Ascending aorta (tissue), 2 donors: Measurements from ENCODE around the gene DCST2. TPM values are rescaled to one million over a fixed set of nuclear protein-coding genes. Genes with fewer than 3 reads are reported as not detected.

Source experiments
- DNase-seq, 2 donors: peaks; one replicate each; pipeline ENCODE4 v3.0.0-alpha.2; 2019; ENCODE audit warnings: low spot score in 2 of 2
- H3K27ac ChIP-seq, 2 donors: fragments of 200-600 bp; sonication (generic); one replicate each; pipeline ENCODE4 v1.5.1; 2016 to 2017; ENCODE audit warnings: mild to moderate bottlenecking in 1 of 2
- H3K27me3 ChIP-seq: fragments of 200-600 bp; sonication (generic); one replicate; pipeline ENCODE4 v1.5.1; 2017
- H3K36me3 ChIP-seq, 2 donors: fragments of 200-600 bp; sonication (generic); one replicate each; pipeline ENCODE4 v1.5.1; 2016
- H3K4me1 ChIP-seq, 2 donors: fragments of 200-600 bp; sonication (generic); one replicate each; pipeline ENCODE4 v1.5.1; 2016 to 2017; ENCODE audit warnings: mild to moderate bottlenecking in 1 of 2
- H3K4me3 ChIP-seq, 2 donors: fragments of 200-600 bp; sonication (generic); one replicate each; pipeline ENCODE4 v1.5.1; 2016 to 2017; ENCODE audit warnings: mild to moderate bottlenecking in 1 of 2
- H3K9me3 ChIP-seq, 2 donors: fragments of 200-600 bp; sonication (generic); one replicate each; pipeline ENCODE4 v1.5.1; 2016
- intact Hi-C: fragments of 100-400 bp; cut with DNase I; formaldehyde crosslinking; loops from one replicate; pipeline ENCODE4 v1.15.1; 2023
- total RNA-seq: library from RNA; depleted of rRNA; stranded (reverse); fragments of >200 nt; gene quantifications from one replicate; pipeline ENCODE4 v1.1.0, GENCODE V29; 2016
- TF ChIP-seq, protein P1 (sequence below), 3 experiments: fragments of 200-600 bp in 2 of 3; fragments of 450-650 bp in 1 of 3; sonication (generic) in 2 of 3; IDR thresholded peaks; one replicate each; pipeline ENCODE4 v1.5.1; 2016 to 2019; ENCODE audit warnings: antibody characterized with exemption in 3 of 3, mild to moderate bottlenecking in 1 of 3, moderate library complexity in 1 of 3

The DCST2 gene
- total RNA-seq, 1 donor from 2014 or later, result 0.64 TPM

DNA sequence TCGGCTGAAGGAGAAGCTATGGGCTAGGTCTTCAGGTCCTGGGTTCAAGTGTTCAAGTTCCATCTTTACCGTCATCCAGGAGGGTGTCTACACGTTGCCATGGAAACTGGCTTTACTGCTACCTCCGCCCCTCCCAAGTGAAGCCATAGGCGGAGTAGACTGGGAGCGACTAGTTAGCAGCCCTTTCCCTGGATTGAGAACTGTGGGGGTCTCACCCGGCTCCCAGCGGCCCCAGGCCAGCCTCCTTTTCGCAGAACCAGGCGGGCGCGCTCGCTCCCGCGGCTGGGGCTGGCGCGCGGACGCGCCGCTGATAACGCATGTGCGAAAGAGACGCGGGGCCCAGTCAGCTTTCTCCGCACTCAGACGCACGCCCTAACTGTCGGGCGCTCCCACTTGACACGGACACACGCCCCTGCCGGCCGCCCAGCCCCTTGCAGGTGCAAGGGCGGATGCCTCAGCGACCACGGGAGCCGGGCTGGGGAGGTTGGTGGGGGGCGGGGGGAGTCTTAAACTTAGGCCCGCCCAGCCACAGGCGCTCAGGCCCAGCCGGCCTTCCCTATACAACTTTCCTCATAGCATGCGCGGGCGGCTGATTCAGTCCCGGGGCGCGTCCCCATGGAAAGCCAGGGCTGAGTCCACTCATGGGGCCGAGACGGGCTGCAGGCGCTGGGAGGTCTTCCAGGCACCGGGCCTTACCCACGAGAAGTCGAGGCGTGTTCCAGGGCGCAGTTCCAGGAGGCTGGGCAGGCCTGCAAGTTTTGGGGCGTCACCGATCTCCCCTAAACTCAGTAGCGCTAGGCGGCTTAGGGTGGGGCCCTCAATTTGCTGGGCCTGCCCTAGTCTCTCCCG is 37.4 kb upstream of the DCST2 start:
- H3K27me3 ChIP-seq, result no peaks in the 10 kb centered on the region
- peak overlapping the region; percentile 9 to 33 for H3K27ac ChIP-seq
- intact Hi-C loops, result no loop called here
- H3K4me3 ChIP-seq, result peak overlapping the region; percentile 46 to 65
- no peaks in the 10 kb centered on the region for H3K9me3 ChIP-seq
- no peaks in the 10 kb centered on the region for H3K36me3 ChIP-seq
- DNase-seq, result peak in 1 of 2 donors; percentile 88
- peaks cover 0 to 13% of the 10 kb centered on the region in 2 donors for H3K4me1 ChIP-seq
- TF ChIP-seq, protein P1, sequence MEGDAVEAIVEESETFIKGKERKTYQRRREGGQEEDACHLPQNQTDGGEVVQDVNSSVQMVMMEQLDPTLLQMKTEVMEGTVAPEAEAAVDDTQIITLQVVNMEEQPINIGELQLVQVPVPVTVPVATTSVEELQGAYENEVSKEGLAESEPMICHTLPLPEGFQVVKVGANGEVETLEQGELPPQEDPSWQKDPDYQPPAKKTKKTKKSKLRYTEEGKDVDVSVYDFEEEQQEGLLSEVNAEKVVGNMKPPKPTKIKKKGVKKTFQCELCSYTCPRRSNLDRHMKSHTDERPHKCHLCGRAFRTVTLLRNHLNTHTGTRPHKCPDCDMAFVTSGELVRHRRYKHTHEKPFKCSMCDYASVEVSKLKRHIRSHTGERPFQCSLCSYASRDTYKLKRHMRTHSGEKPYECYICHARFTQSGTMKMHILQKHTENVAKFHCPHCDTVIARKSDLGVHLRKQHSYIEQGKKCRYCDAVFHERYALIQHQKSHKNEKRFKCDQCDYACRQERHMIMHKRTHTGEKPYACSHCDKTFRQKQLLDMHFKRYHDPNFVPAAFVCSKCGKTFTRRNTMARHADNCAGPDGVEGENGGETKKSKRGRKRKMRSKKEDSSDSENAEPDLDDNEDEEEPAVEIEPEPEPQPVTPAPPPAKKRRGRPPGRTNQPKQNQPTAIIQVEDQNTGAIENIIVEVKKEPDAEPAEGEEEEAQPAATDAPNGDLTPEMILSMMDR (IDR thresholded peaks at IDR 0.05), result peak; percentile 21 to 52 (median 38)

- H3K4me1 ChIP-seq, result peaks cover 0 to 13% of the 10 kb centered on the region in 2 donors
- TF ChIP-seq, protein P1 (IDR thresholded peaks at IDR 0.05), result no peak
- H3K27me3 ChIP-seq, result no peaks in the 10 kb centered on the region
- peak overlapping the region; percentile 46 to 65 for H3K4me3 ChIP-seq
- H3K36me3 ChIP-seq, result no peaks in the 10 kb centered on the region
- intact Hi-C loops, result no loop called here
- no peak overlapping the region for H3K27ac ChIP-seq
- no peaks in the 10 kb centered on the region for H3K9me3 ChIP-seq
- no peak for DNase-seq
Observed at GRCh38 chr1:155070158-155070621, 36.6 kb upstream of the DCST2 start.

GRCh38 chr1:155069551-155070157 is 36.1 kb upstream of the DCST2 start:
- no peaks in the 10 kb centered on the region for H3K9me3 ChIP-seq

DNA sequence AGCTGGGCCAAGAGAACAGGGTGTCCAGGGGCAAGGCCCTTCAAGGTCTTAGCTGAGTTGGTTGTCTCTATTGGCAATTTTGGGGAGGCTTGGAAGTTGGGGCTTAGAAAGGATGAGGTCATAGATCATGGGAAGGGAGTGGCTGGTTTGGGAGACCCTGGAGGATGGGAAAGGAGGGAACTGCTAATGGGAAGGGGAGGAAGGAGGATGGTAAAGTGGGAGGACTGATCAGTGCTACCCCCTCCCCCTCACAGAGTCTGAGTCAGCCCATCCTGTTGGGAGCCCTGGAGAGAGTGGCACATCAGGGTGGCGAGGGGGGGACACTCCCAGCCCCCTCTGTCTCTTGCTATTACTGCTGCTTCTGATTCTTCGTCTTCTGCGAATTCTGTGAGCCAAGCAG is 35.0 kb upstream of the DCST2 start:
- intact Hi-C loops, result no loop called here
- TF ChIP-seq, protein P1 (IDR thresholded peaks at IDR 0.05), result no peak
- H3K36me3 ChIP-seq, result no peaks in the 10 kb centered on the region
- H3K27ac ChIP-seq, result no peak overlapping the region
- H3K4me3 ChIP-seq, result no peak overlapping the region
- H3K9me3 ChIP-seq, result no peaks in the 10 kb centered on the region
- peaks cover 0 to 13% of the 10 kb centered on the region in 2 donors for H3K4me1 ChIP-seq
- H3K27me3 ChIP-seq, result no peaks in the 10 kb centered on the region
- no peak for DNase-seq

More at GRCh38 chr1:155069551-155070157, 36.1 kb upstream of the DCST2 start:
- DNase-seq, result no peak
- TF ChIP-seq, protein P1 (IDR thresholded peaks at IDR 0.05), result no peak
- Histone ChIP-seq H3K36me3 (no peaks in the 10 kb centered on the region), H3K4me3 (no peak overlapping the region), H3K4me1 (peaks cover 0 to 13% of the 10 kb centered on the region in 2 donors), H3K27me3 (no peaks in the 10 kb centered on the region), H3K27ac (no peak overlapping the region)
- intact Hi-C loops, result no loop called here

- peaks cover 11 to 29% of the 10 kb centered on the region in 2 donors for H3K4me1 ChIP-seq
- intact Hi-C loops, result no loop called here
- no peak for DNase-seq
Observed at GRCh38 chr1:155066777-155067176, 33.2 kb upstream of the DCST2 start.

More at GRCh38 chr1:155066777-155067176, 33.2 kb upstream of the DCST2 start:
- Histone ChIP-seq H3K27ac (no peak overlapping the region), H3K27me3 (no peaks in the 10 kb centered on the region), H3K36me3 (no peaks in the 10 kb centered on the region), H3K9me3 (no peaks in the 10 kb centered on the region), H3K4me3 (no peak overlapping the region)
- TF ChIP-seq, protein P1 (IDR thresholded peaks at IDR 0.05), result no peak
